HepG2 (cell line): Measurements from ENCODE around the gene MICA. TPM values are rescaled to one million over a fixed set of nuclear protein-coding genes. Genes with fewer than 3 reads are reported as not detected.

Experiments
- CBX2 ChIP-seq, 2 experiments: fragments of 200-600 bp in 1 of 2; sonication (generic); formaldehyde crosslinking in 1 of 2; IDR thresholded peaks; 2 replicates each; pipeline versions ENCODE4 v1.7.0 to v1.8.1; 2018 to 2022; ENCODE audit warnings: low read depth in 2 of 2, low read length in 1 of 2, mild to moderate bottlenecking in 1 of 2, missing genetic modification reagents in 1 of 2
- FOXP1 ChIP-seq, 2 experiments: fragments of 450-650 bp in 1 of 2; IDR thresholded peaks; 2 replicates each; pipeline ENCODE4 v1.6.1; 2017 to 2018; ENCODE audit warnings: antibody characterized with exemption in 1 of 2
- HNRNPK ChIP-seq: fragments of 200-400 bp; formaldehyde crosslinking; IDR thresholded peaks from 2 replicates; pipeline ENCODE4 v1.6.1; 2018; ENCODE audit warnings: low read length, low read depth, moderate library complexity, mild to moderate bottlenecking; ENCODE audit not compliant: poor library complexity, severe bottlenecking
- KDM1A ChIP-seq: IDR thresholded peaks from 2 replicates; pipeline ENCODE4 v1.6.1; 2016; ENCODE audit warnings: missing compliant biosample characterization
- KLF15 ChIP-seq: sonication (generic); formaldehyde crosslinking; IDR thresholded peaks from 2 replicates; pipeline ENCODE4 v1.8.1; 2023; ENCODE audit warnings: borderline replicate concordance, mild to moderate bottlenecking, inconsistent platforms, missing genetic modification reagents, mixed read lengths
- NKX3-1 ChIP-seq: sonication (generic); formaldehyde crosslinking; IDR thresholded peaks from 2 replicates; pipeline ENCODE4 v1.5.0; 2020; ENCODE audit warnings: missing genetic modification reagents
- NONO ChIP-seq, 2 experiments: fragments of 450-650 bp in 1 of 2; sonication (generic) in 1 of 2; formaldehyde crosslinking in 1 of 2; IDR thresholded peaks in 1 of 2; conservative IDR thresholded peaks in 1 of 2; 2 replicates each; pipeline versions ENCODE4 v1.6.1 to v1.8.0; 2017 to 2022; ENCODE audit warnings: mild to moderate bottlenecking in 1 of 2, missing genetic modification reagents in 1 of 2, moderate library complexity in 1 of 2
- NR2C2 ChIP-seq: sonication (generic); formaldehyde crosslinking; IDR thresholded peaks from 2 replicates; pipeline ENCODE4 v1.4.0; 2020; ENCODE audit warnings: missing genetic modification reagents, mild to moderate bottlenecking, moderate library complexity, borderline replicate concordance
- NR2F6 ChIP-seq, 2 experiments: IDR thresholded peaks; 2 replicates each; pipeline ENCODE4 v1.6.1; 2016; ENCODE audit warnings: antibody characterized with exemption in 1 of 2, mild to moderate bottlenecking in 1 of 2
- SNAPC2 ChIP-seq: sonication (generic); formaldehyde crosslinking; IDR thresholded peaks from 2 replicates; pipeline ENCODE4 v1.8.1; 2022; ENCODE audit warnings: mild to moderate bottlenecking, missing genetic modification reagents
- TBP ChIP-seq: sonication (generic); formaldehyde crosslinking; IDR thresholded peaks from 2 replicates; pipeline ENCODE4 v1.5.0; 2020; ENCODE audit warnings: missing genetic modification reagents
- TGIF2 ChIP-seq: IDR thresholded peaks from 2 replicates; pipeline ENCODE4 v1.6.1; 2016; ENCODE audit warnings: control low read depth, missing compliant biosample characterization
- THRA ChIP-seq: sonication (generic); formaldehyde crosslinking; IDR thresholded peaks from 2 replicates; pipeline ENCODE4 v1.4.0; 2020; ENCODE audit warnings: missing genetic modification reagents, borderline replicate concordance
- YEATS4 ChIP-seq: sonication (generic); formaldehyde crosslinking; IDR thresholded peaks from 2 replicates; pipeline ENCODE4 v1.4.0; 2020; ENCODE audit warnings: missing genetic modification reagents, borderline replicate concordance
- YY1 ChIP-seq: IDR thresholded peaks from 2 replicates; pipeline ENCODE4 v1.6.1; 2011; ENCODE audit warnings: low read length, low read depth, moderate library complexity, mild to moderate bottlenecking; ENCODE audit not compliant: insufficient read depth, insufficient replicate concordance
- ZNF629 ChIP-seq: sonication (generic); formaldehyde crosslinking; conservative IDR thresholded peaks from 2 replicates; pipeline ENCODE4 v1.5.0; 2020; ENCODE audit warnings: missing genetic modification reagents
- ZNF672 ChIP-seq: sonication (generic); formaldehyde crosslinking; IDR thresholded peaks from 2 replicates; pipeline ENCODE4 v1.8.1; 2022; ENCODE audit warnings: missing genetic modification reagents
- ZNF776 ChIP-seq: sonication (generic); formaldehyde crosslinking; IDR thresholded peaks from 2 replicates; pipeline ENCODE4 v1.4.0; 2020; ENCODE audit warnings: mild to moderate bottlenecking, missing genetic modification reagents
- polyA plus RNA-seq, 8 experiments: library from polyadenylated mRNA; depleted of rRNA in 3 of 8; stranded (reverse) in 7 of 8; unstranded in 1 of 8; fragments of >200 nt; fragmentation: Illumina TruSeq in 4 of 8; extraction: Trizol in 4 of 8; gene quantifications; 2 replicates each; pipeline versions ENCODE4 v1.2.1 to v1.2.3, GENCODE V29; 2011 to 2016; ENCODE audit warnings: low read depth in 4 of 8, missing spikeins in 1 of 8, mixed read lengths in 1 of 8; ENCODE audit not compliant: insufficient read depth in 1 of 8
- total RNA-seq, 5 experiments: library from RNA; depleted of rRNA; stranded (reverse); fragments of >200 nt; fragmentation: Illumina TruSeq; extraction: Trizol; gene quantifications; 2 replicates each; pipeline ENCODE4 v1.2.3, GENCODE V29; 2016; ENCODE audit warnings: low read depth in 1 of 5
- TF ChIP-seq, protein P1 (sequence below): sonication (generic); formaldehyde crosslinking; IDR thresholded peaks from 2 replicates; pipeline ENCODE4 v1.5.0; 2020; ENCODE audit warnings: mild to moderate bottlenecking, low read depth, missing genetic modification reagents, borderline replicate concordance
- TF ChIP-seq, protein P2 (sequence below): sonication (generic); formaldehyde crosslinking; IDR thresholded peaks from 2 replicates; pipeline ENCODE4 v1.5.1; 2020; ENCODE audit warnings: missing genetic modification reagents, mild to moderate bottlenecking, borderline replicate concordance
- TF ChIP-seq, protein P3 (sequence below): IDR thresholded peaks from 2 replicates; pipeline ENCODE4 v1.6.1; 2012; ENCODE audit warnings: low read depth, low read length, improper control_type of control experiment

MICA gene
- total and polyA plus RNA-seq, 2 of the 13 experiments (the other 11 are each of a cell fraction or from before 2014, with no cell fraction given), result 21.6 to 38.1 TPM

- TF ChIP-seq, protein P1, sequence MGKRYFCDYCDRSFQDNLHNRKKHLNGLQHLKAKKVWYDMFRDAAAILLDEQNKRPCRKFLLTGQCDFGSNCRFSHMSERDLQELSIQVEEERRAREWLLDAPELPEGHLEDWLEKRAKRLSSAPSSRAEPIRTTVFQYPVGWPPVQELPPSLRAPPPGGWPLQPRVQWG (CRISPR knock-in tag), result no peak
- TF ChIP-seq ZNF776 (CRISPR knock-in tag) (0 out of 2 replicates have a peak, but pooled peaks have one; percentile 38), YY1 (no peak), ZNF672 (no peak), NONO (IDR thresholded peaks at IDR 0.05) (no peak), NONO (CRISPR knock-in tag; conservative IDR thresholded peaks at IDR 0.05) (no peak), SNAPC2 (CRISPR knock-in tag) (no peak), CBX2 (IDR thresholded peaks at IDR 0.05; ENCODE audit: low read depth, low read length) (no peak), CBX2 (CRISPR knock-in tag; IDR thresholded peaks at IDR 0.05; ENCODE audit: low read depth) (no peak), KLF15 (CRISPR knock-in tag) (no peak), NKX3-1 (no peak), THRA (CRISPR knock-in tag) (no peak), ZNF629 (CRISPR knock-in tag) (no peak), NR2F6 (IDR thresholded peaks at IDR 0.05) (no peak), NR2F6 (CRISPR knock-in tag; IDR thresholded peaks at IDR 0.05) (no peak; the same call in 1 of the 2 replicates), TBP (CRISPR knock-in tag) (no peak), HNRNPK (no peak), KDM1A (no peak), YEATS4 (CRISPR knock-in tag) (0 out of 2 replicates have a peak, but pooled peaks have one; percentile 21), TGIF2 (CRISPR knock-in tag) (0 out of 2 replicates have a peak, but pooled peaks have one; percentile 14), NR2C2 (no peak), FOXP1 (IDR thresholded peaks at IDR 0.05) (no peak), FOXP1 (CRISPR knock-in tag; IDR thresholded peaks at IDR 0.05) (no peak)
- TF ChIP-seq, protein P2, sequence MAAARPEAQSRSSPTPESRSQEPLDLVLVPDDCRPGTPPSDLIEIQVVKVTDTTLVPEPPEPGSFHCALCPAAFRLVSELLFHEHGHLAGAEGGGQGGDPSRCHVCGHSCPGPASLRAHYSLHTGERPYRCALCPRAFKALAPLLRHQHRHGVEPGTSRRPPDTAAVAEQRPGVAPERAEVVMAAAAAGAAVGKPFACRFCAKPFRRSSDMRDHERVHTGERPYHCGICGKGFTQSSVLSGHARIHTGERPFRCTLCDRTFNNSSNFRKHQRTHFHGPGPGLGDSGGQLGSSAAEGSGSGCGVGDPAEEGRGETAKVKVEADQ, result 0 out of 2 replicates have a peak, but pooled peaks have one; percentile 19
- TF ChIP-seq, protein P3, sequence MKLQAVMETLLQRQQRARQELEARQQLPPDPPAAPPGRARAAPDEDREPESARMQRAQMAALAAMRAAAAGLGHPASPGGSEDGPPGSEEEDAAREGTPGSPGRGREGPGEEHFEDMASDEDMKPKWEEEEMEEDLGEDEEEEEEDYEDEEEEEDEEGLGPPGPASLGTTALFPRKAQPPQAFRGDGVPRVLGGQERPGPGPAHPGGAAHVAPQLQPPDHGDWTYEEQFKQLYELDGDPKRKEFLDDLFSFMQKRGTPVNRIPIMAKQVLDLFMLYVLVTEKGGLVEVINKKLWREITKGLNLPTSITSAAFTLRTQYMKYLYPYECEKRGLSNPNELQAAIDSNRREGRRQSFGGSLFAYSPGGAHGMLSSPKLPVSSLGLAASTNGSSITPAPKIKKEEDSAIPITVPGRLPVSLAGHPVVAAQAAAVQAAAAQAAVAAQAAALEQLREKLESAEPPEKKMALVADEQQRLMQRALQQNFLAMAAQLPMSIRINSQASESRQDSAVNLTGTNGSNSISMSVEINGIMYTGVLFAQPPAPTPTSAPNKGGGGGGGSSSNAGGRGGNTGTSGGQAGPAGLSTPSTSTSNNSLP, result no peak
These were observed 58.9 kb downstream of the MICA start (continued) for GRCh38 chr6:31462026-31462963.
